Forelimb muscle (tissue), 1 donor: ENCODE measurements around the gene RUNX1. TPM values are rescaled to one million over a fixed set of nuclear protein-coding genes. Genes with fewer than 3 reads are reported as not detected.

Source experiments
- DNase-seq: peaks from one replicate; pipeline ENCODE4 v3.0.0-alpha.2; 2013; ENCODE audit warnings: low read depth
- polyA plus RNA-seq: library from polyadenylated mRNA; unstranded; fragments of 120-200 nt; gene quantifications from one replicate; pipeline ENCODE4 v1.2.1, GENCODE V29; 2013; ENCODE audit not compliant: insufficient read length

The RUNX1 gene
- polyA plus RNA-seq, 1 donor, result 5.3 TPM

- no peak for DNase-seq
Observed at GRCh38 chr21:34825948-34826548, 223.1 kb downstream of the RUNX1 start.

DNA sequence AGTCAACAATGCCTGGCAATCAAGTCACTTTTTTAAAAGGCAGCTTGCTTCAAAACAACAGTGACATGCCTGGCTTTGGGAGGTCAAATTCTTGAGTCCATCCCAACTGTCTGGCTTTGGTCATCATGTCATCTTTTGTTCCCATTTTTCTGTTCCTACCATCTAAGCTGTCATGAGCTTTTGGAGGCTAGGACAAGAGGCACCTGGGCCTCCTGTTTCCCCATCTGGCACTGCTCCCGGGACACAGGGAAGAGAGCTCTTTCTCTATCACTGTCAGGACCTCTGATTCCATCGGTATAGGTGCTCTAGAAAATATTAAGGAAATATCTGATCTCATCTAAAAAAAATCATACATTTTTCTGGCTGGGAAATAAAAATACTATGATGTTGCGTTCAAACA lies 224.0 kb downstream of the RUNX1 start:
- DNase-seq, result no peak

GRCh38 chr21:34824314-34824713 lies 224.8 kb downstream of the RUNX1 start:
- no peak for DNase-seq

- DNase-seq, result no peak
Observed at GRCh38 chr21:34822942-34823341, 226.2 kb downstream of the RUNX1 start.

DNA sequence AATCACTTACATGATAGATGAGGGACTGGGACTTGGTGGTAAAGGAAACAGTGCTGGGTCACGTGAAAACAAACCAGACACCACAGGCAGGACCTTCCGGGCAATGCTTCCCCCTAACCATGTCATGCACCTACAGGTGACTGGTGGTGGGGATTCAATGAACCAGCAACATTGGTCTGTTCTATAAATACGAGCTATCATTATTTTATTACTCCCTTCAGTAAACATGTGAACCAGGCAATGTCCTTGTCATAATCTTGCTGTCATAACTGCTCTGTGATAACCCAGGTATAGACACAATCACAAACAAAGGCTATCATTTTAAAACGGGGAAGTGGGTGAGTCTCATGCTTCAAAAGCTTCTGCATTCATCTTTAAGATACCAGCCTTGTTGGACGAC lies 226.9 kb downstream of the RUNX1 start:
- DNase-seq, result no peak

- no peak for DNase-seq
Observed at GRCh38 chr21:34821717-34822116, 227.4 kb downstream of the RUNX1 start.

DNA sequence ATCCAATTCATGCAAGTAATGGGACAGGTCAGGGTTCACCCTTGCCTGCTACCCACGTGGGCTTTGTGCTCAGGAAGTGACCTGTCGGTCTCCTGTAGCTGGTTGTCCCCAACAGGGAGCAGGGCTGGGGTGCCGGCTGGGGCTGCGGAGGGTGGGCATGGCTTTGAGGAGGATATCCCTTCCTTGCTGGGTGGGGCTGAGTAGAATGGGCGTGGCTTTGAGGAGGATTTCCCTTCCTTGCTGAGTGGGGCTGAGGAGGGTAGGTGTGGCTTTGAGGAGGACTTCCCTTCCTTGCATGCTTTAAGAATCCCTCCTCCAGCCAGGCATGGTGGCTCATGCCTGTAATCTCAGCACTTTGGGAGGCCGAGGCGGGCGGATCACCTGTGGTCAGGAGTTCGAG lies 229.1 kb downstream of the RUNX1 start:
- DNase-seq, result no peak

DNA sequence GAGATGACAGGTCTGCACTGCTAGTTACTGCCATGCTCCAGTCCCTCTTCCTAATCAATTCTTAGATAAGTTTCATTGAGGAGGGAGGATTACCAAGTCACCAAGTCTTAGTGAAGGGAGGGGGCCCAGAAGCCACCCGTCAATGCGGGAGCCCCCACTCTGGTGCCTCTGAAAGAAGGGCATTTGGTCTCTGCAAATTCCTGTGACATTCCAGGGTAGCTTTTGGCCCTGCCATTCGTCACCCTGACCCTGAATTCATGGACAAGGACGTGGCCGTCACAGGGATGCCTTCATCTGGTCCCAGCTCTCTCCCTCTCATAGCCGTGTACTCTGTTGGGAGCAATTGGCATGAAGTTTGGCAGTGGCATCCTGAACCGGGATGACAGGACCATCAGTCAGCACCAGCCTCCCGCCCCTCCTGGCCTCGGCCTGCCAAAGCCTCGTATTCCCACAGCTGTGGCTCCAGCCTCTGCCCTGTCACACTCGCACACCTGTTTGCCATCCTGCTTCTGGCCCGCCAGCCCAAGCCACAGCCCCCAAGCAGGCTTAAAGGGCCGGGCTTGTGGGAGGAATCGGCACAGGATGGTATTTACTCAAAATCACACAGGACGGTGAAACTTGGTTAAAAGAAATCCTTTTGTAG lies 229.6 kb downstream of the RUNX1 start:
- DNase-seq, result no peak

- DNase-seq, result no peak
Observed at GRCh38 chr21:34818662-34819158, 230.4 kb downstream of the RUNX1 start.

- no peak for DNase-seq
Observed at GRCh38 chr21:34817821-34818661, 231.1 kb downstream of the RUNX1 start.

DNA sequence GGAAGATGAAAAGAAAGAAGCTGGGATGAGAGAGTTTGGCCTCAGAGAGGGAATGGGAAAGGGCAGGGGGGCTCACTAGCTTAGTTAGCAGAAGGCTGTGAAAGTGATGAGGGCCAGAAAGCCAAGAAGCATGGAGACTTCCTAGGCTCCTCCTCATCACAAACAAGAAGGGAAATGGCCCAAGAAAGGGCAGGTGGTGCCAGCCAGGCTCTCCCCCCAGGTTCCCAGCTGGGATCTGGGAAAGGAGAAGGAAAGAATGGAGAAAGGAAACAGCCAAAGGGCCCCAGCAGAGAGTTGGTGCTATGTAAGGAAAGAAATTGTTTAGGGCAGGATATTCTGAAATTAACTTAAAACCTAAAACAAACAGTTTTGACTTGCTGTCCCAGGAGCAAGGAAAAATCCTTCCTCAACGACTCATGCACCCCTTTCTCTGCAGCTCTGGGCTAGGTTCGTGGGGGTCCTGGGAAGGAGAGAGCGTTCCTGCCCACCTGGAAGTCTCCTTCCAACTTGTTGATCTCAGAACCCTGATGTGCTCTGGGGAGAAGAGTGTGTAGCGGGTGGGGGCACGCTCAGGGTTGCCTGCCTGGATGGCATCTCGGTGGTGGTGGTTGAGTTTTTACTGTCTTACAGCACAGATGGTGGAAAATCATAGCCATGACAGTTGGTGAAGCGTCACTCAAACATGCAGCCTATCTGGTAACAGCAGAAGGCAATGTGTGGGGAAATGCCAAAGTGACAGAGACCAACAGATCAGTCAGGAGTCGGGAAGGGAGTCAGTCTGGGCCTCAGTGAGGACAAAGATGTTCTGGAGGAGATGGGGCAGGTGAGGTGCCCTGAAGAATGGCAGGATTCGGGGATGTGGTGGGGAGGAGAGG lies 233.0 kb downstream of the RUNX1 start:
- no peak for DNase-seq

GRCh38 chr21:34814529-34814951 lies 234.6 kb downstream of the RUNX1 start:
- no peak for DNase-seq

DNA sequence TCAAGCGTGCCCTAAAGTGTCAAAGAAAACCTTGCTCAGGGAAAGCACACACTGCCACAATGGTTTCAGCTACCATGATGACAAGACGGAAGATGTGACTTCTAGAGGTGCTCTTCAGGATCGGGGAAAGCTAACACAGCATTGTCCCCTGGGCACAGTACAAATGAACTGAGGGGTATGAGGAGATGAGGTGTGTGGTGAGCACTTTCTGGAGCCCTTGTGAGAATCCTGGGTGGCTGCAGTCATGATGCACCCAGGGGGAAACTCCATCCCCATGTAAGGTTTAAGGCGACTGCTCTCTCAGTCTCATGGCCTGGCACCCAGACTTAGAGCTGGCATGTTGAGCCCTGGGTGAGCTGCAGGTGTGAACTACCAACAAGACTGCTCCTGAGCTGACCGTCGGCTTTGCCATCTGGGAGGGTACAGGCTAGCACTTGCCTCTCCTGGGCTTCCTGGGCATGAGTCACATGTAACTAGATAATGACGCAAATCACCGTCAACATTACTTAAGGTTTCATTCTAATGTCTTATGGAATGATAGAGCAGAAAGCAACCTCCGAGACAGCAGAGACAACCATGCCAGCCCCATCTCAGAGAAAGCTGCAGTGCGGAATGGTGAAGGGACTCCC lies 235.7 kb downstream of the RUNX1 start:
- no peak for DNase-seq

DNA sequence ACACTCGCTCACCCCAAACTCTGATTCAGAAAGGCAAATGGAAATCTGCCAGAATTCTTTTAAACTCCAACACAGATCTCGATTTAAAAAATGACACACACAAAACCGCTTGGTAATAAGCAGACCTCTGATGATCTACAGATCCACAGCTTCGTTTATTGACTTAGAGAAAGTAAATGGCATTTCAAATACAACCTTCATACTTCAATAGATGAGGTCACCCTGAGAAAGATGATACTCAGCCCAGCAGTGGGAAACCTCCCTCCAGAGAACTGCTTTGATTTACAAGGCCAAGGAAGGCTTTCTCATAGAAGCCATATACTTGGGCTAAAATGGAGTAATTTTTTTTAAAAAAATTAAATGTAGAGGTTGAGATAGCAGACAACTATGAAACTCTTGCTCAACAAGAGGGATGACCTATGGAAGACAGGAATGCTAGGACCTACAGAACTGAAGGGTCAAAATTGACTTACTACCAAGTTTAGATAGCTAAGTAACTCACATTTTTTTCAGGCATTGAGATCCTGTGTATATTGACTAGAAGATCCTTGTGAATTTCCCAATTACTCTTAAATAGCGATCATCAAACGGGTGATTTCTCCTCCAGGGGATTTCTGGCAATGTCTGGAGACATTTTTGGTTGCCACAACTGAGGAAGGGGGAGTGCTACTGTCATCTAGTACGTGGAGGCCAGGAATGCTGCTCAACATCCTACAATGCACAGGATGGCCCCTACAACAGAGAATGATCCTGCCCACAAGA lies 236.4 kb downstream of the RUNX1 start:
- no peak for DNase-seq

- DNase-seq, result no peak
Observed at GRCh38 chr21:34811368-34811767, 237.7 kb downstream of the RUNX1 start.

GRCh38 chr21:34810786-34811185 lies 238.3 kb downstream of the RUNX1 start:
- no peak for DNase-seq

DNA sequence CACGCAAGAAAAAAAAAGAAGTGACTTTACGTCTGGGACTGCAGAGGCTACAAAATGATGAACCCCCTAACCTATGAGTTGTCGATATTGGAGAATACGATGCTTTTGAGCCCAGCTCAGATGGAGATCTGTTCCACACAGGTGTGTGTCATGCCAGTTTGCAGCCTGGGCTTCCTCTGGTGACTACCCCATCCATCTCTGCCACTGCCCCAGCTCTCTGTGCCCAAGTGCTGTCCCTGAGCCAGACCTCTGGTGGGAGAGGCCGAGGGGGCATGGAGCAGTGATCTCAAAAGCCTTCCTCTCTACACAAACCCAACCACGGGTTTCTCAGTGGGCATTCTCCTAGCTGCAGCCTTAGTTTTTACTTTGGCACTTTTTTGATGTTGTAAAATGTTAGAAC lies 239.3 kb downstream of the RUNX1 start:
- DNase-seq, result no peak

DNA sequence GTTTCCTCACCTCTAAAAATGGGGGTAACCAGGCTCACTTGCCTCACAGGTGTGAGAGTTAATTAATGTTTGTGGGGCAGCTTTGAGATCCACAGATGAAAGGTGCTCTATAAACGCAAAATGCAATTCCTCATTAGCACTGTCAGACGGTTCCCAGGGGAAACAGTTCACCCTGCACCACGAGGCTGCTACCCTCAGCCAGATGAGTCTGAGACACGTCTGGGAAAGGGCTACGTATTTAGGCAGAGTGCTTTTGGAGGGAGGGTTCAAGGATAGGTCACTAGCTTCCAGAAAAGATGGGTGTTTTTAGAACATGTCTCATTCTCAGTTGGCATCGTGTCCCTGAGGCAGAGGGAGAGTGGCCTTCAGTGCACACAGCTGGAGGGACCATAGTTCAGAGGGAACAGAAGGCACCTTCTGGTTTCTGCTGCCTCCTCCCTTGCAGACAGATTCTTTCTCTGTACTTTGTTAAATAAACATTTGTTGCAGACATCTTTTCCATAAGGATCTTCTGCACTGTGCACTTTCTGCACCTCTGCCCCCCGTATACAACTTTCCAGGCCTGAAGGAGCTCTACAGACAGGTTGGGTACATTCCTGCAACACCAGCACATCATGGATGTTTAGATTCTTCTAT lies 240.4 kb downstream of the RUNX1 start:
- no peak for DNase-seq

DNA sequence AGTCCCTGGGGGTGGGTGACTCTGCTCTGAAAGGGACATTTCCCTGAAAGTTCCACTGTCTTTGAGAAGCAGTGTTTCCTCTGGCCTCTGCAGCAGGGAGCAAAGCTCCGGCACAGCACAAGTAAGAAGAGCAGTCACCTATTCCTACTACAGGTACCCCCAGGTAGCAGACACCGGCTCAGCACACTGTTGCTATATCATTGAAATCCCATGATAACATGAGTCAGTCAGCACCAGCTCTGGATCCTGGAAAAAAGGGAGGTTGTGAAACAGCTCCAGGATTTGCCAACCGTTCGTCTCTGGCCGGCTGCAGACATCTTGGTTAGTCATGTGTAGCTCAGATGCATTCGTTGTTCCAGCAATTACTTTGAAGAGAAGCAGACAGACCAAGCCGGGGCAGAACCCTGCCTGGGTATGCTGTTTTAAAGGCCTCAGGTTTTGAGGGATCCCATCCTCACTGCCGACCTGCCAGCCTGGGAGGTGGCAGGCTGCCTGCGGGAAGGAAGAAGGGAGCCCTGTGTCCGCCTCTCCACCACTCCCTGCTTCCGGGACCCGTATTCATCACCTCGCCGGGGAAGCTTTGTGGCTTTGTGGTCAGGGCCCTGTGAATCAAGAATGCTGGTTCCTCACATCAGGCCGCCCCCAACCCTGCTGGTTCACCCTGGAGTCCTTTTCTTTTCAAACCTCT lies 241.1 kb downstream of the RUNX1 start:
- no peak for DNase-seq
